GM19455 (cell line): Measurements from ENCODE around the gene ALG9.

Source experiments
- ATAC-seq: cut with Tn5 transposase; IDR thresholded peaks from one replicate; pipeline ENCODE4 v1.9.1; 2021; ENCODE audit not compliant: unreplicated experiment

The ALG9 gene, protein sequence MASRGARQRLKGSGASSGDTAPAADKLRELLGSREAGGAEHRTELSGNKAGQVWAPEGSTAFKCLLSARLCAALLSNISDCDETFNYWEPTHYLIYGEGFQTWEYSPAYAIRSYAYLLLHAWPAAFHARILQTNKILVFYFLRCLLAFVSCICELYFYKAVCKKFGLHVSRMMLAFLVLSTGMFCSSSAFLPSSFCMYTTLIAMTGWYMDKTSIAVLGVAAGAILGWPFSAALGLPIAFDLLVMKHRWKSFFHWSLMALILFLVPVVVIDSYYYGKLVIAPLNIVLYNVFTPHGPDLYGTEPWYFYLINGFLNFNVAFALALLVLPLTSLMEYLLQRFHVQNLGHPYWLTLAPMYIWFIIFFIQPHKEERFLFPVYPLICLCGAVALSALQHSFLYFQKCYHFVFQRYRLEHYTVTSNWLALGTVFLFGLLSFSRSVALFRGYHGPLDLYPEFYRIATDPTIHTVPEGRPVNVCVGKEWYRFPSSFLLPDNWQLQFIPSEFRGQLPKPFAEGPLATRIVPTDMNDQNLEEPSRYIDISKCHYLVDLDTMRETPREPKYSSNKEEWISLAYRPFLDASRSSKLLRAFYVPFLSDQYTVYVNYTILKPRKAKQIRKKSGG

DNA sequence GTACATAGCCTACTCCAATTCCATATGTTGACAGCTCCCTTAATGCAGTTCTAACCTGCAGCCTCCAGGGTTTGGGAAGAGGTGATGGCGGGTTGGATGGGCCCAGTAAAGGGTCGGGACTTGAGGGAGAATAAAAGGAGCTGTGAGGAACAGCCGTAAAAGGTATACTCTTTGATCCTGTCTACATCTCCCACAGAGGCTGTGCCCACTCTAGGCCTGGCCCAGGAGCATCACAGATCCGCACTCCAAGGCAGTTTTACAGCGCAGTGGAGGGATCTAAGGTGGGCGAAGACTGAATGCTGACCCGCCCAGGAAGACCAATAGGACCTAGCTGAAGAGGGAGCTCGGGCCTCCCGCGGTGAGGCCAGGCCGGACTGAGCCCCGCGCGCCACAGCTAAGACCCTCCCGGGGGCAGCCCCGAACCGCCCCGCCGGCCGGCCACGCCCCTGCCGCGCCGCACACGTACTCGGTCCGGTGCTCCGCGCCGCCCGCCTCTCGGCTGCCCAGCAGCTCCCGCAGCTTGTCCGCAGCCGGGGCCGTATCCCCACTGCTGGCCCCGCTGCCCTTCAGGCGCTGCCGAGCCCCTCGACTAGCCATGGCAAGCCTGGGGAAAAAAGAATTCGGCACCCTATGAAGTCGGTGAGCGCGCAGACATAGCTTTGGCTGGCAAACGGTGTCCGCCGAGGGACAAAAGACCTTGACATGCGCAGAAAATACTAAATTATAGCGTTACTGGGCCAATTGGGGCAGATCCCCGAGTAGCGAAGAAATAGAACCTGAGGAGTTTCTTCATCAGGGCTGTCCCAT lies at the start of gene ALG9:
ALG9 (minus strand) TSS at position 696 of the 807 bp plus-strand sequence; CDS start at position 597, 99 bp downstream.
- peak; percentile 91 for ATAC-seq

DNA sequence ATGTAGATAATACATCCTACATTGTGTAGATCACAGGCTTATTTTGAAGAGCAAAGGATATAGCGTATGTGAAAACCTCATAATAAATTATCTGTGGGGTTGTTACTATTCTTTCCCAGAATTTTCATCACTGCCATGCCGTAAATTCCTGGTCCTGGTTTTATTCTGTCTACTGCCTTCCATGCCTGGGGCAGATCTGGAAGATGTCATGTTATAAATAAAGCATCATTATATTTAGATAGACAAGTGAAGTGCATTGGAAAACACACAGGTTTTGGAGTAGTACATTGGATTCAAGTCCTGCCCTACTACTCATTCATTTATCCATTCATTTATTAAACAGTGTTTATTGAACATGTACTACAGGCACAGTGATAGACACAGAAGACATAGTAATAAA lies 49.5 kb upstream of the ALG9 start:
- no peak for ATAC-seq

GRCh38 chr11:111918390-111919256 lies 47.2 kb upstream of the ALG9 start, which contains the start of gene C11orf52:
Gene C11orf52 (plus strand): TSS chr11:111918913. CDS start chr11:111918973, 60 bp downstream.
- ATAC-seq: no peak

GRCh38 chr11:111917788-111918187 lies 46.4 kb upstream of the ALG9 start:
- no peak for ATAC-seq

- ATAC-seq: no peak
These were observed 45.9 kb upstream of the ALG9 start for GRCh38 chr11:111917312-111917711.

DNA sequence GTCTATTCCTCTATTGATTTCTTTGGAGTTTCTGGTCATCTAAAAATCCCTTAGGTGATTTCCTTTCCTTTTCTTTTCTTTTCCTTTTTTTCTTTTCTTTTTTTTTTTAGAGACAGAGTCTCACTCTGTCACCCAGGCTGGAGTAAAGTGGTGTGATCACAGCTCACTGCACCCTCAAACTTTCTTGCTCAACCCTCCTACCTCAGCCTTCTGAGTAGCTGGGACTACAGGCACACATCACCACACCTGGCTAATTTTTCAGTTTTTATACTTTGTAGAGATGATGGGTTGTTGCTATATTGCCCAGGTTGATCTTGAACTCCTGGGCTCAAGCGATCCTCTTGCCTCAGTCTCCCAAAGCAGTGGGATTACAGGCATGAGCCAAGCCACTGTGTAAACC lies 45.4 kb upstream of the ALG9 start:
- ATAC-seq: no peak

DNA sequence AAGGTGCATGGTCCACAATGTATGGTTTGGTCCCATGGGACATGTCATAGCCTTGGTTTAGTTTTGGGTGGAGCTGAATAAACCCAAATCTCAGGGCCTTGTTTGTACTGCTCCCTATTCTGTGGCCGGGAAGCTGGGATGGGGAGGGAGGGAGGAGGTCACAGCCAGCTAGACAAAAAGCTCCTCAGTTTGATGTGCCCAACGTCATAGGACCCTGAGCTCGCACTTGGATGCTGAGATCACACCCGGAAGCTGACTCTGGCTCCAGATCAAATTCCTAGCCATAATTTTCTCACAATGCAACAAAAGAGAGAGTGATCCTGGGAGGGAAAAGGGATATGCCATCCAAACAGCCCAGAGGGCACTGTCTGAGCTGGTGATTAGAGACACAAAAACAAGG lies 42.6 kb upstream of the ALG9 start:
- ATAC-seq: no peak

DNA sequence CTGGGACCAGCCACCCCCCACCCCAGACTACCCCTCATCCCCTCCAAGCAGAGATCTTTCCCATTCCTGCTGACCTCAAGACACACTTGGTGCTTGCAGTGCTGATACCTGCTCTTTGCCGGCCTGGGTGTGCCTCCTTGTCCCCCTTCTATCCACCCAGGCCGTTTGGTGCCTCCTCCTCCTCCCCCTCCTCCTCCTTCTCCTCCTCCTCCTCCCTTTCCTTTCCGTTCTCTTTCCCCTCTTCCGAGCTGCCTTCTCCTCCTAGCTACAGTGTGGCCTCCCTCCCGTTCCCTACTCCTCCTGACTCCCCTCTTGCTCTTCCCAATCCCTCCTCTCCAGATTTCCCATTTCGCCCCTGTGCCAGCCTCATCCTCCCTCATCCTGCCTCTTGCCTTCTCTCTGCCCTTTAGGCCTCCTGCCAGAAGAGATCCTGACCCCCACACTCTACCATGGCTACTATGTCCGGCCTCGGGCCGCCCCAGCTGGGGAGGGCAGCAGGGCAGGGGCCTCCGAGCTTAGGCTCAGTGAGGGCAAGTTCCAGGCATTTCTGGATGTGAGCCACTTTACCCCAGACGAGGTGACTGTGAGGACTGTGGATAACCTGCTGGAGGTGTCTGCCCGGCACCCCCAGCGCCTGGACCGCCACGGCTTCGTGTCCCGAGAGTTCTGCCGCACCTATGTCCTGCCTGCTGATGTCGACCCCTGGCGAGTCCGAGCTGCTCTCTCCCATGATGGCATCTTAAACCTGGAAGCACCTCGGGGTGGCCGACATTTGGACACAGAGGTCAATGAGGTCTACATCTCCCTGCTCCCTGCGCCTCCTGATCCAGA lies 41.9 kb upstream of the ALG9 start:
- no peak for ATAC-seq

- ATAC-seq: no peak
These were observed 41.2 kb upstream of the ALG9 start, which contains the start of gene HSPB2 for GRCh38 chr11:111912535-111912934. Gene HSPB2 (plus strand): TSS chr11:111912734. CDS start chr11:111912830, 96 bp downstream.

DNA sequence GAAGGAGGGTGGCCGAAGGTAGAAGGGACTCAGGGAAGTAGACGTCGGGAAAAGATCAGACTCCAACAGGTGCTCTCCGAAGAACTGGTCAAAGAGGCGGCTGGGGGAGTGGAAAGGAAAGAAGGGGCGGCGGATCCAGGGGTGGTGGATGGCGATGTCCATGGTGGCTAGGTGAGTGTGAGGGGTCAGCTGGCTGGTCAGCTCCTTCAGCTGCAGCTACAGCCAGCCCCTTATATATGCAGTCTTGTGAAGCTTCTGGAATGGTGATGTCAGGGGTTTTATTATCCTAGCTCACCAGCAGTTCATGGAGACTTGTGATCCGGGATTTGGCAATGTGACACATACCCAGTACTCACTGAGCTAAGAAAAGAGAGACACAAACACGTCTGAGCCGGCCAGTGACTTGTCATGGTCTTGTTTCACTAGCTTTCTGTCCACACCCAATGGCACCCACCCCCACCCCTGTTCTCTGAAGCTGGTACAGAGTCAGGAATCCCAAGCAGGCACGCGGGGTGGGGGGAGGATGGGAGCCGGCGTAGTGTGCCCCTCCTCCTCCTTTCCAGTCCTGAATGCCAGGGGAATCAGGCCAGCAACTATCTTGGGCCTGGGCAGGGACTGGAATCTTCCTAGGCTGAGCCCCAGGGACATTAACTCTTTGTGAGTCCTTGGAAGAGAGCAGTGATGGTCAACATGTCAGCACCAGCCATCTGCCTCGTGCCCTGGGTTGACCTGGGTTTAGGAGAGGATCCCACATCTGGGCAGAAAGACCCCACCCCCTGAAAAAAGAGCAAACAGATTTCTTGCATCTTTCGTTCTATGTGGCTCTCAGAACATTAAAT lies 40.4 kb upstream of the ALG9 start, which contains the start of gene CRYAB:
CRYAB (minus strand) TSS at position 208 of the 839 bp plus-strand sequence; CDS start at position 162, 46 bp downstream.
- no peak for ATAC-seq

DNA sequence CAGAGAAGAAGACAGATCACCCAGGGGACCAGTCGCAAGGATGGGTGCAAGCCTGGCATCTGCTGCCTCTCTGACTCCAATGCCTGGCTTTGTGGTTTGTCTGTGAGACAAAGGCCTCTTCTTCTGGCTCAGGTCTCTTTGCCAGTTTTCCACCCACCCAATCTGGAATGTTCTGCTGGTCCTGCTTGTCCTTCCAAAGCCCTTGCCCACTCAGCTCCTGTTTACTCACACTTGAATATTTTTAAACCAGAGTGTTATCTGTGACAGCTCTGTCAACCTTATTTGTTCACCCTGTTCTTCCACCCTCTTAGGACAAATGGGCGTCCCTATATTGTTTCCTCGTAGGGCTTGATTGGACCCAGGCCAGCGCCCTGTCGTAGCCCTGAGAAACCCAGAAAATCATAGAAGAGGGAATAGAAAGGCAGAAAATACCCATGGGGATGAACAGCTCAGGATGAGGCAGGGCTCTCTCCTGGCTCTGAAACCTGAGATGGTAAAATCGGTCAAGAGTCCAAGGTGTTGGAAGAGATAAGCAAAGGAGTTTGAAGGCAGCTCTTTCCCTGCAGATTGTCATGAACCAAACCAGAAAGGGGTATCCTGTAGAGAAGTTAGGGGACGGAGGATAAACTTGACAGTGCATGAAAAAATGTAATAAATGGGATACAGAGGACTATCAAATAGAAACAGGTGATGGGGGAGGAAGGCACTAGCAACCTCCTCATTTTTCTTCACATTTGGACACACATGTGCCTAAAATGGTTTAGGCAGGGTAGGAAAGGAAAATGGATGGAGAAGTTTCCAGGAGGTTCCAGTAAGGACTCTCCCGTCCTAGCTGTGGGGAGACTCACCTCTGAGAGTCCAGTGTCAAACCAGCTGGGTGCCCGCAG lies 39.5 kb upstream of the ALG9 start:
- ATAC-seq: no peak

DNA sequence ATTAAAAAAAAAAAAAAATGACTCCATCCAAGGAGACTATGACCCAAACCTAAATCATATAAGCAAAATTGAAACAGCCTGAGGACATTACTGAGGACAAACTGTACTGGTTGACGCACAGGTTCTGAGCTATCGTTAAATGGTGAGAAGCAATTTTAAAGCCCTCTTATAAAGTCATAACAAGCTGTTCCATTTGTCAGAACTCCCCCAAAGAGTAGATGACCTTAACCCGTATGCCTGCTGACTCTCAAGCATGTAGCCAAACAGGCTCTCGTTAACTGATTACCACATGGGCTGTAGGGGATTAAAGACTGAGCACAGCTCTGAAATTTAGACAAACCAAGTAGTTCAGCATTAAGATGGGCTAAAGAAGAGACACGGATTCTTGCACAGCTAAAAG lies 38.0 kb upstream of the ALG9 start:
- ATAC-seq: no peak

GRCh38 chr11:111908639-111909305 lies 37.4 kb upstream of the ALG9 start:
- ATAC-seq: no peak

GRCh38 chr11:111906680-111907079 lies 35.3 kb upstream of the ALG9 start:
- ATAC-seq: no peak

- ATAC-seq: no peak
These were observed 34.0 kb upstream of the ALG9 start for GRCh38 chr11:111905411-111905810.

- ATAC-seq: no peak
These were observed 15.5 kb upstream of the ALG9 start for GRCh38 chr11:111886844-111887243.

DNA sequence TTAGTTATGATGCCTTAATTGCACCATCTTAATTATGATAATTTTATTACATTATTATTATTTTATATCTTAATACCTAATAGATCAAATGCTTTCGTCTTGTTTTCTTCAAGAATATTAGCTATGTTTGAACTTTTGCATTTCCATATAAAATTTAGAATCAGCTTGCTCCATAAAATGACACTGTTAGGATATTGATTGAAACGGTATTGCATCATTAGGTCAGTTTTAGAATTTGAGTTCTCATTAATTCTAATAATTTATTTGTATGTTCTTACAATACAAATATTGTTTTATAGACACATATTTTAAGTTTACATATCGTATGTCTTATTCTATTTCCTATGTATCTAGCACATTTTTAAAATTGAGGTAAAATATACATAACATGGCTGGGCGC lies 14.7 kb upstream of the ALG9 start:
- no peak for ATAC-seq
